WTC11 (cell line): ENCODE data around the gene NPTX1.

ENCODE experiments used
- ATF2 ChIP-seq: sonication (generic); formaldehyde crosslinking; IDR thresholded peaks from 2 replicates; pipeline ENCODE4 v1.8.1; 2022; ENCODE audit warnings: low read depth, missing genetic modification reagents, borderline replicate concordance
- CREM ChIP-seq: sonication (generic); formaldehyde crosslinking; IDR thresholded peaks from 2 replicates; pipeline ENCODE4 v1.8.1; 2022; ENCODE audit warnings: mild to moderate bottlenecking, missing genetic modification reagents, moderate library complexity
- CTCF ChIP-seq: fragments of 200-600 bp; IDR thresholded peaks from 2 replicates; pipeline ENCODE4 v1.8.0; 2022; ENCODE audit warnings: antibody characterized with exemption
- E2F5 ChIP-seq: sonication (generic); formaldehyde crosslinking; IDR thresholded peaks from 2 replicates; pipeline ENCODE4 v1.8.1; 2022; ENCODE audit warnings: mild to moderate bottlenecking, moderate library complexity, missing genetic modification reagents
- FOXP4 ChIP-seq: sonication (generic); formaldehyde crosslinking; IDR thresholded peaks from 2 replicates; pipeline ENCODE4 v1.8.0; 2022; ENCODE audit warnings: mild to moderate bottlenecking, missing genetic modification reagents
- MAX ChIP-seq: sonication (generic); formaldehyde crosslinking; IDR thresholded peaks from 2 replicates; pipeline ENCODE4 v1.8.0; 2022; ENCODE audit warnings: mild to moderate bottlenecking, missing genetic modification reagents
- MLX ChIP-seq: sonication (generic); formaldehyde crosslinking; IDR thresholded peaks from 2 replicates; pipeline ENCODE4 v1.8.1; 2023; ENCODE audit warnings: mild to moderate bottlenecking, missing genetic modification reagents, moderate library complexity
- SMAD3 ChIP-seq: sonication (generic); formaldehyde crosslinking; IDR thresholded peaks from 2 replicates; pipeline ENCODE4 v1.8.0; 2022; ENCODE audit warnings: missing genetic modification reagents, mild to moderate bottlenecking, borderline replicate concordance
- TP53 ChIP-seq: sonication (generic); formaldehyde crosslinking; IDR thresholded peaks from 2 replicates; pipeline ENCODE4 v1.8.1; 2023; ENCODE audit warnings: mild to moderate bottlenecking, missing genetic modification reagents
- USF1 ChIP-seq: sonication (generic); formaldehyde crosslinking; IDR thresholded peaks from 2 replicates; pipeline ENCODE4 v1.8.0; 2022; ENCODE audit warnings: mild to moderate bottlenecking, missing genetic modification reagents
- USF2 ChIP-seq: sonication (generic); formaldehyde crosslinking; IDR thresholded peaks from 2 replicates; pipeline ENCODE4 v1.8.1; 2023; ENCODE audit warnings: mild to moderate bottlenecking, missing genetic modification reagents, moderate library complexity
- ZNF263 ChIP-seq: sonication (generic); formaldehyde crosslinking; IDR thresholded peaks from 2 replicates; pipeline ENCODE4 v1.8.1; 2022; ENCODE audit warnings: low read depth, mild to moderate bottlenecking, moderate library complexity, missing genetic modification reagents
- ZNF317 ChIP-seq: sonication (generic); formaldehyde crosslinking; IDR thresholded peaks from 2 replicates; pipeline ENCODE4 v1.8.1; 2023; ENCODE audit warnings: low read depth, mild to moderate bottlenecking, moderate library complexity, missing genetic modification reagents, borderline replicate concordance
- ZNF512 ChIP-seq: sonication (generic); formaldehyde crosslinking; IDR thresholded peaks from 2 replicates; pipeline ENCODE4 v1.8.1; 2022; ENCODE audit warnings: missing genetic modification reagents, borderline replicate concordance

GRCh38 chr17:80428363-80428762, 48.0 kb downstream of the NPTX1 start:
- TF ChIP-seq SMAD3 (no peak), USF2 (CRISPR knock-in tag) (no peak), ZNF263 (CRISPR knock-in tag) (no peak), USF1 (CRISPR knock-in tag) (no peak), CTCF (no peak), E2F5 (CRISPR knock-in tag) (no peak), TP53 (CRISPR knock-in tag) (no peak), ATF2 (CRISPR knock-in tag) (no peak), ZNF512 (CRISPR knock-in tag) (no peak), CREM (CRISPR knock-in tag) (no peak), ZNF317 (CRISPR knock-in tag) (no peak), MAX (CRISPR knock-in tag) (no peak), MLX (CRISPR knock-in tag) (no peak), FOXP4 (no peak)
